ENCODE data around the gene HOXA11. TPM values are rescaled to one million over a fixed set of nuclear protein-coding genes. Genes with fewer than 3 reads are reported as not detected.

Gene HOXA11
- total RNA-seq, 1 donor from 2014 or later, result not detected

- no peaks in the 10 kb centered on the region for H3K9me3 Mint-ChIP-seq
- peaks cover 8% of the 10 kb centered on the region for H3K4me1 Mint-ChIP-seq (ENCODE audit: low read depth)
- peak overlapping the region; percentile 92 for H3K27ac Mint-ChIP-seq
- H3K4me3 Mint-ChIP-seq, result peak overlapping the region; percentile 28
- DNase-seq (ENCODE audit: low spot score), result no peak
- peaks cover 4% of the 10 kb centered on the region for H3K36me3 Mint-ChIP-seq (ENCODE audit: low read depth)
- H3K27me3 Mint-ChIP-seq (ENCODE audit: insufficient read depth), result peaks cover 58% of the 10 kb centered on the region
- intact Hi-C loops (cut with micrococcal nuclease), result loop anchor here (2.0 kb wide), 2 partner anchors 15 to 69 kb away; partner anchors contain the start of gene HOXA7
Observed at GRCh38 chr7:27171637-27172314, 13.3 kb downstream of the HOXA11 start.

- Mint-ChIP-seq H3K9me3 (no peaks in the 10 kb centered on the region), H3K36me3 (ENCODE audit: low read depth) (peaks cover 4% of the 10 kb centered on the region), H3K4me3 (no peak overlapping the region), H3K4me1 (ENCODE audit: low read depth) (peaks cover 8% of the 10 kb centered on the region), H3K27me3 (ENCODE audit: insufficient read depth) (peaks cover 60% of the 10 kb centered on the region), H3K27ac (no peak overlapping the region)
- no peak for DNase-seq (ENCODE audit: low spot score)
- intact Hi-C loops (cut with micrococcal nuclease), result no loop called here
Observed at GRCh38 chr7:27171325-27171636, 13.8 kb downstream of the HOXA11 start.

DNA sequence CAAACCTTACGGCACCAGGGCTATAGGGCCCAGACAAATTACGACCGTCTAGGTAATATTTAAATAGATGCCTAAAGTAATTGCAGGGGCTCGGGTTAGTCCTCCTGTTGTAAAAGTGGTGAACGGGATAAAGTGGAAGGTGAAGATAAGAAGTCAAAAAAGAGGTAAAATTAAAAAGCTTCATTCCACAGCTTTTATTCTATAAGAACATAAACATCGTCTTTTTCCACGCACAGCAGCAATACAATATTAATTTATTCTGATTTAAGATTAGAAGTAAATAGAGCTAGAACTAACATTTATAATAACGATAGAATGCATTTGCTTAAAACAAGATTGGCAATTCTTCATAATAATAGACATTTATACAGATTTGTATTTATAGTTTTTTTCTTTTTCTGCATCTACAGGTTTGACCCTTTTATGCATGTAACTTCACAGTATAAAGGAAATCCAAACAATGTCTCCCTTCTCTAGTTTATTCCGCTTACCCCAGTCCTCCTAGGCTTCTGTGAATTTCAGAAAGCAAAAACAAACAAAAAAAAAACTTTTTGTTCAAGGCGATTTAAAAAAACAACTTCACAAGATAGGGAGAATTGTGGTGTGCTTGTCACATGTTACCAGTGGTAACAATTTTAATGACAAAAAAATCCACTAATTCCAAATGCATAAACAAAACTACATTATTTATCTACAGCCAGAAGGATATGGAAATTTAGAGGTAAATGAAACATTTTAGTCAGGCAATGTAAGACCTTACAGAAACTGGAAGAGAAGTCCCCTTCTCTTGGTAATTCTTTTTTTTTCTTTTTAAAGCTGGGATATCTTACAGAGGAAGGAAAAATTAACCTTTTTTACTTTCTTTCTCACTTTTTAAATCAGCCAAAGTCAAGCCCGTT lies 14.4 kb downstream of the HOXA11 start:
- H3K36me3 Mint-ChIP-seq (ENCODE audit: low read depth), result peaks cover 4% of the 10 kb centered on the region
- no peak for DNase-seq (ENCODE audit: low spot score)
- no peak overlapping the region for H3K4me3 Mint-ChIP-seq
- H3K27ac Mint-ChIP-seq, result no peak overlapping the region
- no peaks in the 10 kb centered on the region for H3K9me3 Mint-ChIP-seq
- peaks cover 10% of the 10 kb centered on the region for H3K4me1 Mint-ChIP-seq (ENCODE audit: low read depth)
- H3K27me3 Mint-ChIP-seq (ENCODE audit: insufficient read depth), result peaks cover 63% of the 10 kb centered on the region
- intact Hi-C loops (cut with micrococcal nuclease), result no loop called here

DNA sequence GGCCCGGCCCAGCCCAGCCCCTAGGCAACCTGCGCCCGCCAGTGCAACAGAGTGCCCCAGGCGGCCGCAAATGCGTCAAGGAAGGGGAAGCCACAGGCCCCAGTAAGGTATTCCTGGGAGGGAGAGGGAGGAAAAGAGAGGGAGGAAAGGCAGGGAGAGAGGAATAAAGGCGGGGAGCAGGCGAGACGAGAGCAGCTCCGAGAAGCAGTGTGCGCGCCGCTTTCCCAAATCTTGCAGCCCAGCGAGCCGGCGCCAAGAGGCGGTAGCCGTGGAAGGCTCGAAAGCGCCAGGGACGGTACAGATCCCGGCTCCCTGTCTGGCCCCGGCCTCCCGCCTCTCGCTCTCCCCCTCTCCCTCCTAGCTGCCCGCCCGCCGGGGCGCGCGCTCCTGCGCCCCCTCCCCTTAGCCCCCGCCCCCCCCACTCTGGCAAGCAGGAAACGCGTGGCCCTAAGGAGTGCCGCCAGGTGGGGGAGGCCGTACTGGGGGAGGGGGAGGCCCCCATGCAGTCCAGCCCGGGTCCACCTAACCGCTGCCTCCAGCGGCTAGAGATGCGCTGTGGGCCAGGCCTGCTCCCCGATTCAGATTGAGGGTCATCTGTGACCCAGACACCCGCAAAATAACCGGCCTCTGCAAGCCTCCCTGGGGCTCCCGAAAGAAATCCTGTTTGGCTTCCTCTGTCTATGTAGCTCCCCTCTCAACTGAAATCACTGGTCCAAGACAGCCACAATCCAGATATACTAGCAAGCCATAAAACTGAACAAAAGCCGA lies 15.2 kb downstream of the HOXA11 start:
- peak overlapping the region; percentile 63 for H3K27ac Mint-ChIP-seq
- peaks cover 61% of the 10 kb centered on the region for H3K27me3 Mint-ChIP-seq (ENCODE audit: insufficient read depth)
- no peaks in the 10 kb centered on the region for H3K9me3 Mint-ChIP-seq
- H3K4me3 Mint-ChIP-seq, result no peak overlapping the region
- peaks cover 4% of the 10 kb centered on the region for H3K36me3 Mint-ChIP-seq (ENCODE audit: low read depth)
- H3K4me1 Mint-ChIP-seq (ENCODE audit: low read depth), result peaks cover 12% of the 10 kb centered on the region
- intact Hi-C loops (cut with micrococcal nuclease), result no loop called here
- DNase-seq (ENCODE audit: low spot score), result no peak

DNA sequence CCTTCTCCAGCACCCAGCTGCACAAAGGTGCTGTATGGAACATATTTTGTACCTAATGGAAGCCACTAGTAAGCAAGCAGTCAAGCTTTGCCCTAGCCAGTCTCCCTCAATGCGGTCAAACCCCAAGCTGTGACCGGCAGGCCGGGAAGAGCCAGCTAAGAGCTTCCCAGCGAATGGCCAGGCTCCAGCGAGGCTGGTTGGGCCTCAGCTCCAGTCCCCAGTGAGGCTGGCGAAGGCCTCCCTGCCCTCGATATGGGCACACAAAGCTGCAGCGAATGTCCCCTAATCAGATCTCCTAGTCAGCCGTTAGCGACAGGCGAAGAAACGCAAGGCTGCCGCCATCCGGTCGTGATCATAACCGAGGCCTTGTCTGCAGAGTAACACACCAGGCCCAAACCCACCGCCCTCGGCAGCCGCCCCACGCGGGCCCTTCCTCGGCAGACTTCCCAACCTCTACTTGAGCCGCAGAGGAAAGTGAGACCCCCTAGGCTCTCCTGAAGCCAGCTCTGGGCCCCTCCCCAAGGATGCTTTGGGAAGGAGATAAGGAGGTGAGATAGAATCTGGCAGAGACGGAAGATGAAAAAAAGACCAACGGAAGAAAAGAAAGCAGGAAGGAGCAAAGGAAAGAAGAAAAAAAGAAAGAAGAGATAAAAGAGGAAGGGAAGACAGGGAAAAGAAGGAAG lies 16.6 kb downstream of the HOXA11 start:
- H3K9me3 Mint-ChIP-seq, result no peaks in the 10 kb centered on the region
- peaks cover 4% of the 10 kb centered on the region for H3K36me3 Mint-ChIP-seq (ENCODE audit: low read depth)
- intact Hi-C loops (cut with micrococcal nuclease), result no loop called here
- H3K4me1 Mint-ChIP-seq (ENCODE audit: low read depth), result peaks cover 12% of the 10 kb centered on the region
- H3K4me3 Mint-ChIP-seq, result peak overlapping the region; percentile 22
- H3K27me3 Mint-ChIP-seq (ENCODE audit: insufficient read depth), result peaks cover 68% of the 10 kb centered on the region
- DNase-seq (ENCODE audit: low spot score), result no peak
- peak overlapping the region; percentile 14 for H3K27ac Mint-ChIP-seq

- H3K4me3 Mint-ChIP-seq, result no peak overlapping the region
- DNase-seq (ENCODE audit: low spot score), result no peak
- peaks cover 12% of the 10 kb centered on the region for H3K4me1 Mint-ChIP-seq (ENCODE audit: low read depth)
- intact Hi-C loops (cut with micrococcal nuclease), result loop anchor here (1.0 kb wide), 1 partner anchor 16 kb away; no protein-coding TSS in a partner anchor
- H3K36me3 Mint-ChIP-seq (ENCODE audit: low read depth), result peaks cover 4% of the 10 kb centered on the region
- H3K27me3 Mint-ChIP-seq (ENCODE audit: insufficient read depth), result peaks cover 74% of the 10 kb centered on the region
- H3K9me3 Mint-ChIP-seq, result no peaks in the 10 kb centered on the region
- no peak overlapping the region for H3K27ac Mint-ChIP-seq
Observed at GRCh38 chr7:27167916-27168264, 17.1 kb downstream of the HOXA11 start.

- no peak overlapping the region for H3K4me3 Mint-ChIP-seq
- no peak for DNase-seq (ENCODE audit: low spot score)
- intact Hi-C loops (cut with micrococcal nuclease), result loop anchor here (1.0 kb wide), 1 partner anchor 17 kb away; no protein-coding TSS in a partner anchor
- H3K27me3 Mint-ChIP-seq (ENCODE audit: insufficient read depth), result peaks cover 75% of the 10 kb centered on the region
- peak overlapping the region; percentile 58 for H3K27ac Mint-ChIP-seq
- no peaks in the 10 kb centered on the region for H3K9me3 Mint-ChIP-seq
- H3K36me3 Mint-ChIP-seq (ENCODE audit: low read depth), result peaks cover 2% of the 10 kb centered on the region
- peaks cover 6% of the 10 kb centered on the region for H3K4me1 Mint-ChIP-seq (ENCODE audit: low read depth)
Observed at GRCh38 chr7:27166531-27167505, 18.2 kb downstream of the HOXA11 start.

DNA sequence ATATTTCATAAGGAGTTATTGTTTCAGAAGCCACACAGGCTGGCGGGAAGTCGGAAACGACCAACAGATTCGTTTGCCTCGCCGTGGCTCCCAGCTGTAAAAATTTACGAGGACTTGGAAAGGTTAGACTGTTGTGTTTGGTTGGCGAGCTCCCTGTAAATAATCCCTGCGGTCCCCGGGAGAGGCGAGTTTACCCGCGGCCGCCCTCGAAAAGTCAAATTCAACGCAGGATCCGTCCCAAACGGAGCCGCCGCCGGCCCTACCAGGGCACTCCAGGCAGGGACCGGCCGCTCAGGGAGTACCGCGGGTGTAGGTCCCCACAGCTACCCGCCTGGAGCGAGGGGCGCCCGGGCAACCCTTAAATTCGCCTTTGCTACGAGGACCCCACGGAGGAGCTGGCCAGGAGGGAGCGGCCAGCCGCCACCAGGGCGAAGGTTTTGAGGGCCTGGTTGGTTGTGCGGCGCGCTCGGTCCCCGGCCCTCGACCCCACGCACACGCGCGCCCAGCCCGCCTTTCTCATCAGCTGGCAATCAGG lies 19.0 kb downstream of the HOXA11 start:
- Mint-ChIP-seq H3K27ac (peak overlapping the region; percentile 83), H3K27me3 (ENCODE audit: insufficient read depth) (peaks cover 74% of the 10 kb centered on the region), H3K4me3 (no peak overlapping the region), H3K4me1 (ENCODE audit: low read depth) (peaks cover 4% of the 10 kb centered on the region), H3K36me3 (ENCODE audit: low read depth) (peaks cover 2% of the 10 kb centered on the region), H3K9me3 (no peaks in the 10 kb centered on the region)
- no peak for DNase-seq (ENCODE audit: low spot score)
- intact Hi-C loops (cut with micrococcal nuclease), result no loop called here

DNA sequence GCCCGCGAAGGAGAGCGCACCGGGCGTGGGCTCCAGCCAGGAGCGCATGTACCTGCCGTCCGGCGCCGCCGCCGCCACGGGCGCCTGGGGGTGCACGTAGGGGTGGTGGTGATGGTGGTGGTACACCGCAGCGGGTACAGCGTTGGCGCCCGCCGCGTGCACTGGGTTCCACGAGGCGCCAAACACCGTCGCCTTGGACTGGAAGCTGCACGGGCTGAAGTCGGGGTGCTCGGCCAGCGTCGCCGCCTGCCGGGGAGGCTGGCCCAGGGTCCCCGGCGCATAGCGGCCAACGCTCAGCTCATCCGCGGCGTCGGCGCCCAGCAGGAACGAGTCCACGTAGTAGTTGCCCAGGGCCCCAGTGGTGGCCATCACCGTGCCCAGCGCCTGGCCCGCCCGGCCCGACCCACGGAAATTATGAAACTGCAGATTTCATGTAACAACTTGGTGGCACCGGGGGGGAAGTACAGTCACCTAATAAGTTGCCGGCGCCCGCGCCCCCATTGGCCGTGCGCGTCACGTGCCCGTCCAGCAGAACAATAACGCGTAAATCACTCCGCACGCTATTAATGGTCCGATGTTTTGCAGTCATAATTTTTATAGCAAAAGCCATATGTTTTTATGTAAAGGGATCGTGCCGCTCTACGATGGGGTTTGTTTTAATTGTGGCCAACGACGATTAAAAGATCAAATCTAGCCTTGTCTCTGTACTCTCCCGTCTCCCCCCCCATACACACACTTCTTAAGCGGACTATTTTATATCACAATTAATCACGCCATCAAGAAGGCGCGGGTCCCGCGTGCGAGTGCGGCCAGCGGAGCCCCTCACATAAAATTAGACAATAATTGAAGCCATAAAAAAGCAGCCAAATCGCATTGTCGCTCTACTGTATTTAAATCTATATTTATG lies 19.7 kb downstream of the HOXA11 start, which contains the start of gene HOXA9:
Gene HOXA9, minus strand, starts transcription at position 449 of the 907 bp plus-strand sequence. Its CDS starts 80 bp downstream, at position 369.
- peaks cover 5% of the 10 kb centered on the region for H3K4me1 Mint-ChIP-seq (ENCODE audit: low read depth)
- peaks cover 2% of the 10 kb centered on the region for H3K36me3 Mint-ChIP-seq (ENCODE audit: low read depth)
- H3K4me3 Mint-ChIP-seq, result no peak within 1 kb of the TSS
- peaks cover 71% of the 10 kb centered on the region for H3K27me3 Mint-ChIP-seq (ENCODE audit: insufficient read depth)
- DNase-seq (ENCODE audit: low spot score), result no peak
- H3K27ac Mint-ChIP-seq, result peak within 1 kb of the TSS; percentile 83
- intact Hi-C loops (cut with micrococcal nuclease), result no loop called here
- H3K9me3 Mint-ChIP-seq, result no peaks in the 10 kb centered on the region

DNA sequence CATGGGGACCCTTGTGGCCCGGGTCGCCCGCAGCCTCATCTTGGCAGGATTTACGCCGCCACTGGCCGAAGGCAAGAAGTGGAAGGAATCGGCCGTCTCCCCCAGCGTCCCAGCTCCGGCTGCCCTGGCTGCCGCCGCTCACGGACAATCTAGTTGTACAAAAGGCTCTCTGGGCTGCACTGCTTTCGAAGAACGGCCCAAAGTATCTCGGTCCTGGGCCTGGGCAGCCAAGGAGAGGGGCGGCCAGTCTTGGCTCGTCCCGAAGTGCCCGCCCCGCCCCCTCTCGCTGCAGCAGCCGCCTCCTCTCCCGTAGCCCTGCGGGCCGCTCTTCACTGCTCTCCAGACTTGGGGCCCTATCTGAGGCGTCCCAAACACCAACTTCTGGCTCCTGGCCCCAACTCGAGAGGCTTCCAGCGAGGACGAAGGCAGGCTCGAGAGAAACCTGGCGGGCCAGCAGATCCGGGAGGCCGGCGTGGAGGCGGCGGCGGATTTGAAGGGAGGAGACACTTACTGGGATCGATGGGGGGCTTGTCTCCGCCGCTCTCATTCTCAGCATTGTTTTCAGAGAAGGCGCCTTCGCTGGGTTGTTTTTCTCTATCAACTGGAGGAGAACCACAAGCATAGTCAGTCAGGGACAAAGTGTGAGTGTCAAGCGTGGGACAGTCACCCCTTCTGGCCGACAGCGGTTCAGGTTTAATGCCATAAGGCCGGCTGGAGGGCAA lies 20.5 kb downstream of the HOXA11 start:
- H3K9me3 Mint-ChIP-seq, result no peaks in the 10 kb centered on the region
- H3K36me3 Mint-ChIP-seq (ENCODE audit: low read depth), result peaks cover 2% of the 10 kb centered on the region
- peaks cover 13% of the 10 kb centered on the region for H3K4me1 Mint-ChIP-seq (ENCODE audit: low read depth)
- peak overlapping the region; percentile 61 for H3K27ac Mint-ChIP-seq
- DNase-seq (ENCODE audit: low spot score), result no peak
- peaks cover 77% of the 10 kb centered on the region for H3K27me3 Mint-ChIP-seq (ENCODE audit: insufficient read depth)
- no peak overlapping the region for H3K4me3 Mint-ChIP-seq
- intact Hi-C loops (cut with micrococcal nuclease), result no loop called here

All from activated T-helper 1 cell treated with anti-CD3 and anti-CD28 coated beads, Interleukin-12 subunit alpha, Interleukin-12 subunit beta, Interleukin-2, Interleukin-4 antibody, amounts not matched to agents 30 ng/mL and 10 ng/mL and 1 ng/mL, durations not matched to agents 14 hours and 24 hours and 36 hours (primary cell).